Neural progenitor cell (in vitro differentiated cells): ENCODE data around the gene AUNIP. TPM values are rescaled to one million over a fixed set of nuclear protein-coding genes. Genes with fewer than 3 reads are reported as not detected.

ENCODE experiments used
- DNase-seq: peaks from one replicate; pipeline ENCODE4 v3.0.0-alpha.2; 2016; ENCODE audit warnings: low spot score
- H2AFZ ChIP-seq: fragments of 200-600 bp; sonication (generic); replicated peaks from 2 replicates; pipeline ENCODE4 v1.6.1; 2016; ENCODE audit warnings: antibody characterized with exemption
- H3F3A ChIP-seq: fragments of 200-600 bp; sonication (generic); 2 replicates; pipeline ENCODE4 v1.6.1; 2016; ENCODE audit warnings: antibody characterized with exemption, low read depth
- H3K27ac ChIP-seq: fragments of 200-600 bp; sonication (generic); 2 replicates; pipeline ENCODE4 v1.5.1; 2016; ENCODE audit warnings: mild to moderate bottlenecking
- H3K27me3 ChIP-seq: fragments of 200-600 bp; sonication (generic); 2 replicates; pipeline ENCODE4 v1.6.1; 2016; ENCODE audit warnings: mild to moderate bottlenecking, moderate library complexity
- H3K36me3 ChIP-seq: fragments of 200-600 bp; sonication (generic); 2 replicates; pipeline ENCODE4 v1.5.1; 2016
- H3K4me1 ChIP-seq: fragments of 200-600 bp; sonication (generic); 2 replicates; pipeline ENCODE4 v1.6.1; 2016; ENCODE audit warnings: mixed run types
- H3K4me2 ChIP-seq: fragments of 200-600 bp; sonication (generic); 2 replicates; pipeline ENCODE4 v1.6.1; 2016
- H3K4me3 ChIP-seq: fragments of 200-600 bp; sonication (generic); 2 replicates; pipeline ENCODE4 v1.5.1; 2016
- H3K79me2 ChIP-seq: fragments of 200-600 bp; sonication (generic); 2 replicates; pipeline ENCODE4 v1.6.1; 2016; ENCODE audit warnings: low read depth
- H3K9ac ChIP-seq: fragments of 200-600 bp; sonication (generic); 2 replicates; pipeline ENCODE4 v1.6.1; 2016
- H3K9me3 ChIP-seq: fragments of 200-600 bp; sonication (generic); 2 replicates; pipeline ENCODE4 v1.5.1; 2016; ENCODE audit warnings: low read depth
- H4K20me1 ChIP-seq: fragments of 200-600 bp; sonication (generic); 2 replicates; pipeline ENCODE4 v1.6.1; 2016; ENCODE audit warnings: low read depth
- H3K27ac Mint-ChIP-seq: 3 replicates; pipeline ENCODE4 v1.8.0; 2021; ENCODE audit warnings: mixed read lengths
- H3K27me3 Mint-ChIP-seq: 2 replicates; pipeline ENCODE4 v1.8.0; 2022; ENCODE audit warnings: low read depth, mild to moderate bottlenecking, inconsistent platforms, moderate library complexity, mixed read lengths; ENCODE audit not compliant: insufficient read depth
- H3K36me3 Mint-ChIP-seq: 3 replicates; pipeline ENCODE4 v1.8.0; 2021; ENCODE audit warnings: mixed read lengths
- H3K4me1 Mint-ChIP-seq: 3 replicates; pipeline ENCODE4 v1.8.0; 2021; ENCODE audit warnings: mixed read lengths
- H3K4me3 Mint-ChIP-seq: 3 replicates; pipeline ENCODE4 v1.8.0; 2021; ENCODE audit warnings: mild to moderate bottlenecking, moderate library complexity, mixed read lengths
- H3K9me3 Mint-ChIP-seq: 3 replicates; pipeline ENCODE4 v1.8.0; 2020; ENCODE audit warnings: mixed read lengths
- CTCF ChIP-seq: fragments of 200-600 bp; sonication (generic); IDR thresholded peaks from 2 replicates; pipeline ENCODE4 v1.5.1; 2017; ENCODE audit warnings: antibody characterized with exemption, mild to moderate bottlenecking
- EZH2 ChIP-seq: fragments of 200-600 bp; sonication (generic); IDR thresholded peaks from 2 replicates; pipeline ENCODE4 v1.6.1; 2017; ENCODE audit warnings: antibody characterized with exemption, mild to moderate bottlenecking, moderate library complexity
- EZH2phosphoT487 ChIP-seq: fragments of 200-600 bp; sonication (generic); IDR thresholded peaks from 2 replicates; pipeline ENCODE4 v1.6.1; 2017; ENCODE audit warnings: antibody characterized with exemption
- total RNA-seq: library from RNA; depleted of rRNA; stranded (reverse); fragments of >200 nt; gene quantifications from 2 replicates; pipeline ENCODE4 v1.2.3, GENCODE V29; 2015; ENCODE audit warnings: low replicate concordance

AUNIP gene
- total RNA-seq, 1 donor from 2014 or later, result 15.2 TPM

GRCh38 chr1:25816112-25816718, 43.0 kb downstream of the AUNIP start:
- Mint-ChIP-seq H3K4me1 (peaks cover 22% of the 10 kb centered on the region), H3K36me3 (peaks cover 12% of the 10 kb centered on the region), H3K4me3 (no peak overlapping the region), H3K27me3 (peaks cover 11% of the 10 kb centered on the region), H3K9me3 (no peaks in the 10 kb centered on the region), H3K27ac (no peak overlapping the region)
- H3K27ac ChIP-seq, result no peak overlapping the region
- no peak overlapping the region for H3K4me2 ChIP-seq
- no peak for TF ChIP-seq CTCF
- no peak for TF ChIP-seq EZH2phosphoT487
- TF ChIP-seq EZH2, result no peak
- H3K9ac ChIP-seq, result no peak overlapping the region
- no peak overlapping the region for H3K4me3 ChIP-seq
- peaks cover 10% of the 10 kb centered on the region for H4K20me1 ChIP-seq
- H3K79me2 ChIP-seq, result peaks cover 13% of the 10 kb centered on the region
- H3F3A ChIP-seq, result peaks cover 25% of the 10 kb centered on the region
- H3K36me3 ChIP-seq, result no peaks in the 10 kb centered on the region
- H3K27me3 ChIP-seq, result peaks cover 5% of the 10 kb centered on the region
- H2AFZ ChIP-seq, result no peak overlapping the region
- DNase-seq, result no peak
- H3K4me1 ChIP-seq, result peaks cover 10% of the 10 kb centered on the region
- H3K9me3 ChIP-seq, result no peaks in the 10 kb centered on the region

- no peaks in the 10 kb centered on the region for H3K36me3 ChIP-seq
- H3K27me3 ChIP-seq, result no peaks in the 10 kb centered on the region
- DNase-seq, result no peak
- H3K27ac ChIP-seq, result no peak overlapping the region
- Mint-ChIP-seq H3K9me3 (no peaks in the 10 kb centered on the region), H3K27me3 (peaks cover 5% of the 10 kb centered on the region), H3K4me3 (no peak overlapping the region), H3K4me1 (peaks cover 18% of the 10 kb centered on the region), H3K27ac (no peak overlapping the region), H3K36me3 (peaks cover 12% of the 10 kb centered on the region)
- peaks cover 7% of the 10 kb centered on the region for H3K79me2 ChIP-seq
- H3F3A ChIP-seq, result peaks cover 20% of the 10 kb centered on the region
- no peaks in the 10 kb centered on the region for H3K9me3 ChIP-seq
- H3K4me2 ChIP-seq, result no peak overlapping the region
- H4K20me1 ChIP-seq, result peaks cover 5% of the 10 kb centered on the region
- no peak overlapping the region for H3K4me3 ChIP-seq
- H2AFZ ChIP-seq, result no peak overlapping the region
- TF ChIP-seq EZH2 (no peak), EZH2phosphoT487 (no peak), CTCF (no peak)
- no peak overlapping the region for H3K9ac ChIP-seq
- H3K4me1 ChIP-seq, result peaks cover 7% of the 10 kb centered on the region
Observed at GRCh38 chr1:25815208-25816111, 43.8 kb downstream of the AUNIP start.

GRCh38 chr1:25814549-25815087, 44.6 kb downstream of the AUNIP start:
- no peaks in the 10 kb centered on the region for H3K9me3 ChIP-seq
- Mint-ChIP-seq H3K4me1 (peaks cover 20% of the 10 kb centered on the region), H3K36me3 (peaks cover 13% of the 10 kb centered on the region), H3K9me3 (no peaks in the 10 kb centered on the region), H3K4me3 (no peak overlapping the region), H3K27me3 (peaks cover 5% of the 10 kb centered on the region), H3K27ac (no peak overlapping the region)
- TF ChIP-seq CTCF (no peak), EZH2 (no peak), EZH2phosphoT487 (no peak)
- H3F3A ChIP-seq, result peaks cover 16% of the 10 kb centered on the region
- H4K20me1 ChIP-seq, result peaks cover 7% of the 10 kb centered on the region
- no peak overlapping the region for H3K4me2 ChIP-seq
- H3K27ac ChIP-seq, result no peak overlapping the region
- no peak for DNase-seq
- H2AFZ ChIP-seq, result no peak overlapping the region
- H3K9ac ChIP-seq, result no peak overlapping the region
- H3K4me3 ChIP-seq, result no peak overlapping the region
- H3K27me3 ChIP-seq, result no peaks in the 10 kb centered on the region
- H3K79me2 ChIP-seq, result peaks cover 7% of the 10 kb centered on the region
- H3K36me3 ChIP-seq, result no peaks in the 10 kb centered on the region
- peaks cover 7% of the 10 kb centered on the region for H3K4me1 ChIP-seq
